ENCODE measurements around the gene BCL10. TPM values are rescaled to one million over a fixed set of nuclear protein-coding genes. Genes with fewer than 3 reads are reported as not detected.

The BCL10 gene
- total and polyA plus RNA-seq, 7 experiments from 2014 or later = 17.4 to 53.0 (median 33.1) TPM

GRCh38 chr1:85280636-85281035, 4.2 kb upstream of the BCL10 start:
- Mint-ChIP-seq H3K27me3 (peaks cover 0 to 31% (median 0%) of the 10 kb centered on the region in 5 donors), H3K36me3 (no peaks in the 10 kb centered on the region), H3K4me1 (peaks cover 5 to 20% (median 9%) of the 10 kb centered on the region in 7 donors), H3K4me3 (no peak overlapping the region), H3K27ac (peak overlapping the region in 1 of 9 donors; percentile 23), H3K9me3 (no peaks in the 10 kb centered on the region)
- DNase-seq (no peak), ATAC-seq (no peak)
- Histone ChIP-seq H3K36me3 (ENCODE audit: control insufficient read depth in 2 of 3, insufficient read depth in 3 of 3, low read length in 3 of 3) (peaks cover 0 to 5% (median 0%) of the 10 kb centered on the region in 3 experiments), H3K4me3 (ENCODE audit: low read length) (no peak overlapping the region), H3K4me1 (ENCODE audit: control insufficient read depth in 2 of 2, insufficient read depth in 2 of 2, low read length in 2 of 2) (peaks cover under 1 to 5% of the 10 kb centered on the region in 2 donors), H3K27me3 (ENCODE audit: control insufficient read depth in 2 of 2, insufficient read depth in 2 of 2, low read length in 2 of 2) (no peaks in the 10 kb centered on the region), H3K9me3 (ENCODE audit: control insufficient read depth in 2 of 3, low read length in 3 of 3) (no peaks in the 10 kb centered on the region), H3K27ac (ENCODE audit: low read depth, low read length) (no peak overlapping the region)
- ChIA-PET POLR2A (interaction anchor here (1.2 kb wide), 1 partner anchor 20 kb away, joined by 3 read pairs; no protein-coding TSS in a partner anchor), CTCF (no interaction called here)
- intact Hi-C loops (cut with micrococcal nuclease) = no loop called here

- Mint-ChIP-seq H3K27ac (peak overlapping the region in 4 of 9 donors; percentile 7 to 73 (median 54)), H3K4me1 (peaks cover 14 to 30% (median 18%) of the 10 kb centered on the region in 7 donors), H3K9me3 (no peaks in the 10 kb centered on the region), H3K4me3 (peak overlapping the region in 2 of 10 donors; percentile 9 to 56), H3K36me3 (peaks cover 0 to 5% (median 0%) of the 10 kb centered on the region in 5 donors), H3K27me3 (peaks cover 0 to 31% (median 0%) of the 10 kb centered on the region in 5 donors)
- ChIA-PET CTCF (no interaction called here), POLR2A (no interaction called here)
- Histone ChIP-seq H3K9me3 (ENCODE audit: control insufficient read depth in 2 of 3, low read length in 3 of 3) (no peaks in the 10 kb centered on the region), H3K27ac (ENCODE audit: low read depth, low read length) (no peak overlapping the region), H3K36me3 (ENCODE audit: control insufficient read depth in 2 of 3, insufficient read depth in 3 of 3, low read length in 3 of 3) (peaks cover 0 to 5% (median 0%) of the 10 kb centered on the region in 3 experiments), H3K4me1 (ENCODE audit: control insufficient read depth in 2 of 2, insufficient read depth in 2 of 2, low read length in 2 of 2) (peaks cover 11 to 12% of the 10 kb centered on the region in 2 donors), H3K4me3 (ENCODE audit: low read length) (no peak overlapping the region), H3K27me3 (ENCODE audit: control insufficient read depth in 2 of 2, insufficient read depth in 2 of 2, low read length in 2 of 2) (no peaks in the 10 kb centered on the region)
- ATAC-seq (no peak), DNase-seq (no peak)
- intact Hi-C loops (cut with micrococcal nuclease) = loop anchor here (5.0 to 10.0 kb wide), 15 partner anchors 232 to 1765 kb away; partner anchors contain the start of genes CTBS (in 1 of the 2), GNG5 (in 1 of the 2), HS2ST1 (in 1 of the 2) and MCOLN2 (in 1 of the 2)
These were observed 3.1 kb upstream of the BCL10 start for GRCh38 chr1:85279458-85280080.

- Histone ChIP-seq H3K4me3 (ENCODE audit: low read length) (no peak overlapping the region), H3K36me3 (ENCODE audit: control insufficient read depth in 2 of 3, insufficient read depth in 3 of 3, low read length in 3 of 3) (peaks cover 0 to 5% (median 0%) of the 10 kb centered on the region in 3 experiments), H3K27me3 (ENCODE audit: control insufficient read depth in 2 of 2, insufficient read depth in 2 of 2, low read length in 2 of 2) (no peaks in the 10 kb centered on the region), H3K4me1 (ENCODE audit: control insufficient read depth in 2 of 2, insufficient read depth in 2 of 2, low read length in 2 of 2) (peaks cover 17 to 18% of the 10 kb centered on the region in 2 donors), H3K9me3 (ENCODE audit: control insufficient read depth in 2 of 3, low read length in 3 of 3) (no peaks in the 10 kb centered on the region), H3K27ac (ENCODE audit: low read depth, low read length) (no peak overlapping the region)
- Mint-ChIP-seq H3K4me3 (peak overlapping the region in 1 of 10 donors; percentile 56), H3K27me3 (peaks cover 0 to 31% (median 0%) of the 10 kb centered on the region in 5 donors), H3K36me3 (peaks cover 0 to 8% (median 0%) of the 10 kb centered on the region in 5 donors), H3K4me1 (peaks cover 21 to 35% (median 25%) of the 10 kb centered on the region in 7 donors), H3K27ac (peak overlapping the region in 7 of 9 donors; percentile 0 to 62 (median 7)), H3K9me3 (no peaks in the 10 kb centered on the region)
- intact Hi-C loops (cut with micrococcal nuclease) = loop anchor here (5.0 to 10.0 kb wide), 15 partner anchors 232 to 1766 kb away; partner anchors contain the start of genes CTBS (in 1 of the 2), GNG5 (in 1 of the 2), HS2ST1 (in 1 of the 2) and MCOLN2 (in 1 of the 2)
- DNase-seq = peak in 1 of 9 donors; percentile 45
- CTCF ChIA-PET = interaction anchor here (4.0 kb wide), 1 partner anchor 20 kb away, joined by 29 read pairs; the partner anchor contains the start of gene C1orf52
- POLR2A ChIA-PET = no interaction called here
- ATAC-seq = no peak
These were observed 2.5 kb upstream of the BCL10 start for GRCh38 chr1:85278853-85279314.

GRCh38 chr1:85277802-85278201, 1.4 kb upstream of the BCL10 start:
- H3K27me3 ChIP-seq (ENCODE audit: control insufficient read depth in 2 of 2, insufficient read depth in 2 of 2, low read length in 2 of 2) = no peaks in the 10 kb centered on the region
- H3K27ac Mint-ChIP-seq = peak overlapping the region in 5 of 9 donors; percentile 84 to 96 (median 94)
- ATAC-seq (no peak), DNase-seq (no peak)
- peak overlapping the region in 1 of 10 donors; percentile 90 for H3K4me3 Mint-ChIP-seq
- H3K9me3 ChIP-seq (ENCODE audit: control insufficient read depth in 2 of 3, low read length in 3 of 3) = no peaks in the 10 kb centered on the region
- peaks cover 0 to 31% (median 0%) of the 10 kb centered on the region in 5 donors for H3K27me3 Mint-ChIP-seq
- ChIA-PET CTCF (interaction anchor here (3.2 to 4.0 kb wide), 2 partner anchors 19 to 333 kb away, joined by 13 to 29 read pairs; partner anchors contain the start of gene C1orf52), POLR2A (interaction anchor here (1.6 to 5.6 kb wide), 4 partner anchors 18 to 332 kb away, joined by 6 to 63 read pairs (median 26); partner anchors contain the start of genes C1orf52 and SYDE2)
- peaks cover 32 to 46% (median 36%) of the 10 kb centered on the region in 7 donors for H3K4me1 Mint-ChIP-seq
- H3K36me3 ChIP-seq (ENCODE audit: control insufficient read depth in 2 of 3, insufficient read depth in 3 of 3, low read length in 3 of 3) = peaks cover 0 to 5% (median 0%) of the 10 kb centered on the region in 3 experiments
- no peaks in the 10 kb centered on the region for H3K9me3 Mint-ChIP-seq
- intact Hi-C loops (cut with micrococcal nuclease) = loop anchor here (1.0 to 10.0 kb wide), 19 partner anchors 30 to 1767 kb away; partner anchors contain the start of genes GNG5 (in 2 of the 2), HS2ST1 (in 2 of the 2), MCOLN2 (in 2 of the 2) and SELENOF (in 2 of the 2)
- peaks cover 17 to 26% of the 10 kb centered on the region in 2 donors for H3K4me1 ChIP-seq (ENCODE audit: control insufficient read depth in 2 of 2, insufficient read depth in 2 of 2, low read length in 2 of 2)
- H3K36me3 Mint-ChIP-seq = peaks cover 5 to 16% (median 9%) of the 10 kb centered on the region in 5 donors
- no peak overlapping the region for H3K27ac ChIP-seq (ENCODE audit: low read depth, low read length)
- no peak overlapping the region for H3K4me3 ChIP-seq (ENCODE audit: low read length)

- peaks cover 34 to 50% (median 40%) of the 10 kb centered on the region in 7 donors for H3K4me1 Mint-ChIP-seq
- DNase-seq = no peak
- Histone ChIP-seq H3K4me1 (ENCODE audit: control insufficient read depth in 2 of 2, insufficient read depth in 2 of 2, low read length in 2 of 2) (peaks cover 17 to 28% of the 10 kb centered on the region in 2 donors), H3K9me3 (ENCODE audit: control insufficient read depth in 2 of 3, low read length in 3 of 3) (no peaks in the 10 kb centered on the region), H3K4me3 (ENCODE audit: low read length) (peak overlapping the region; percentile 61), H3K36me3 (ENCODE audit: control insufficient read depth in 2 of 3, insufficient read depth in 3 of 3, low read length in 3 of 3) (peaks cover 0 to 5% (median 0%) of the 10 kb centered on the region in 3 experiments), H3K27me3 (ENCODE audit: control insufficient read depth in 2 of 2, insufficient read depth in 2 of 2, low read length in 2 of 2) (no peaks in the 10 kb centered on the region), H3K27ac (ENCODE audit: low read depth, low read length) (peak overlapping the region; percentile 97)
- intact Hi-C loops (cut with micrococcal nuclease) = loop anchor here (1.0 to 10.0 kb wide), 30 partner anchors 18 to 1768 kb away; partner anchors contain the start of genes C1orf52 (in 2 of the 2), CTBS (in 2 of the 2), GNG5 (in 2 of the 2) and HS2ST1 (in 2 of the 2)
- H3K4me3 Mint-ChIP-seq = peak overlapping the region; percentile 82 to 95 (median 90)
- POLR2A ChIA-PET = interaction anchor here (0.6 to 5.6 kb wide), 13 partner anchors 8 to 1244 kb away, joined by 3 to 63 read pairs (median 6); partner anchors contain the start of genes C1orf52, PRKACB, SYDE2 and ZNHIT6
- no peak for ATAC-seq
- H3K27me3 Mint-ChIP-seq = peaks cover 0 to 27% (median 0%) of the 10 kb centered on the region in 5 donors
- H3K9me3 Mint-ChIP-seq = no peaks in the 10 kb centered on the region
- H3K27ac Mint-ChIP-seq = peak overlapping the region; percentile 84 to 97 (median 95)
- CTCF ChIA-PET = interaction anchor here (0.6 to 4.0 kb wide), 7 partner anchors 13 to 768 kb away, joined by 3 to 29 read pairs (median 4); partner anchors contain the start of gene C1orf52
- peaks cover 5 to 17% (median 10%) of the 10 kb centered on the region in 5 donors for H3K36me3 Mint-ChIP-seq
These were observed 677 bp upstream of the BCL10 start for GRCh38 chr1:85276978-85277639.
